HL-60 (cell line): ENCODE measurements around the gene GDAP1L1.

Source experiments
- GABPA ChIP-seq: IDR thresholded peaks from 2 replicates; pipeline ENCODE4 v1.6.1; 2012; ENCODE audit warnings: low read depth
- POLR2AphosphoS5 ChIP-seq: IDR thresholded peaks from 2 replicates; pipeline ENCODE4 v1.6.1; 2012; ENCODE audit warnings: low read depth
- REST ChIP-seq: IDR thresholded peaks from 2 replicates; pipeline ENCODE4 v1.6.1; 2012; ENCODE audit warnings: low read depth; ENCODE audit not compliant: insufficient replicate concordance
- SPI1 ChIP-seq: IDR thresholded peaks from 2 replicates; pipeline ENCODE4 v1.6.1; 2012; ENCODE audit warnings: low read depth, mild to moderate bottlenecking, borderline replicate concordance
- TF ChIP-seq, protein P1 (sequence below): IDR thresholded peaks from one replicate; pipeline ENCODE4 v1.5.1; 2011; ENCODE audit warnings: low read length, control low read depth, inconsistent platforms; ENCODE audit not compliant: insufficient read depth

DNA sequence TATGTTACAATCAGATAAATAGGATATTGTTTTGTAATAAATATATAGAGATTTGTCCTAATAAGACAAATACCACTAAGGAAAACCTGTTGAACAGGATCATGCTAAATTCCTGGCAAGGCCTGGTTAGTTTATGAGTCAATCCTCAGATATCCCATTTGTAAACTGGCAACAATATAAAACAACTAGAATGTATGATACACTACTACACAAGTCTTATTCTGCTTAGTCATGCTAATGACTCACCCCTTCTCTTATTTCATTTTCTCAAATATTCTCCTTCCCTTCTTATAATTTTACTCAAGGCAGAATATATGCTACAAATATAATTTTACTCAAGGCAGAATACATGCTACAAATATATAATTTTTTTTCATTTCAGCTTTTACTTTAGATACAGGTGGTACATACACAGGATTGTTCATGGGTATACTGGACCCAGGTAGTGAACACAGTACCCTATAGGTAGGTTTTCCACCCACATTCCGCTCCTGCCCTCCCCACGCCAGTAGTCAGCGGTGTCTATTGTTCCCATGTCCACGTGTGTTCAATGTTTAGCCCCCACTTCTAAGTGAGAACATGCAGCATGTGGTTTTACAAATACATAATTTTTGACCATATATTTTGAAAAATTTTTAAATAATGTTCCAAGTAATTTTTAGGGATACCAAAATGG lies 42.8 kb upstream of the GDAP1L1 start:
- TF ChIP-seq, protein P1, sequence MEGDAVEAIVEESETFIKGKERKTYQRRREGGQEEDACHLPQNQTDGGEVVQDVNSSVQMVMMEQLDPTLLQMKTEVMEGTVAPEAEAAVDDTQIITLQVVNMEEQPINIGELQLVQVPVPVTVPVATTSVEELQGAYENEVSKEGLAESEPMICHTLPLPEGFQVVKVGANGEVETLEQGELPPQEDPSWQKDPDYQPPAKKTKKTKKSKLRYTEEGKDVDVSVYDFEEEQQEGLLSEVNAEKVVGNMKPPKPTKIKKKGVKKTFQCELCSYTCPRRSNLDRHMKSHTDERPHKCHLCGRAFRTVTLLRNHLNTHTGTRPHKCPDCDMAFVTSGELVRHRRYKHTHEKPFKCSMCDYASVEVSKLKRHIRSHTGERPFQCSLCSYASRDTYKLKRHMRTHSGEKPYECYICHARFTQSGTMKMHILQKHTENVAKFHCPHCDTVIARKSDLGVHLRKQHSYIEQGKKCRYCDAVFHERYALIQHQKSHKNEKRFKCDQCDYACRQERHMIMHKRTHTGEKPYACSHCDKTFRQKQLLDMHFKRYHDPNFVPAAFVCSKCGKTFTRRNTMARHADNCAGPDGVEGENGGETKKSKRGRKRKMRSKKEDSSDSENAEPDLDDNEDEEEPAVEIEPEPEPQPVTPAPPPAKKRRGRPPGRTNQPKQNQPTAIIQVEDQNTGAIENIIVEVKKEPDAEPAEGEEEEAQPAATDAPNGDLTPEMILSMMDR, result no peak
- TF ChIP-seq POLR2AphosphoS5 (no peak), REST (no peak), GABPA (no peak), SPI1 (no peak)
